Astrocyte (in vitro differentiated cells and primary cell): Measurements from ENCODE around the gene AGBL5.

Source experiments
- CTCF ChIP-seq: IDR thresholded peaks from 2 replicates; pipeline ENCODE4 v1.5.1; 2011; ENCODE audit warnings: low read depth, mild to moderate bottlenecking, inconsistent platforms, low read length, moderate library complexity; ENCODE audit not compliant: insufficient read depth
- EZH2 ChIP-seq: IDR thresholded peaks from 2 replicates; pipeline ENCODE4 v1.6.1; 2012; ENCODE audit warnings: mild to moderate bottlenecking, low read length, inconsistent platforms; ENCODE audit not compliant: insufficient read depth

- TF ChIP-seq CTCF: no peak
- no peak for TF ChIP-seq EZH2
Observed at GRCh38 chr2:27038631-27039339, 12.7 kb upstream of the AGBL5 start.
